Tibial nerve (tissue), 3 donors: ENCODE measurements around the gene ST6GALNAC3.

Experiments
- POLR2A ChIP-seq, 2 donors: fragments of 450-650 bp; IDR thresholded peaks; one replicate each; pipeline ENCODE4 v1.6.1; 2017; ENCODE audit warnings: antibody characterized with exemption in 2 of 2, mild to moderate bottlenecking in 2 of 2, moderate library complexity in 2 of 2
- TF ChIP-seq, protein P1 (sequence below), 5 experiments: fragments of 200-600 bp in 3 of 5; fragments of 450-650 bp in 2 of 5; sonication (generic) in 3 of 5; IDR thresholded peaks; one replicate each; pipeline ENCODE4 v1.5.1; 2016 to 2019; ENCODE audit warnings: antibody characterized with exemption in 5 of 5, mild to moderate bottlenecking in 3 of 5, moderate library complexity in 2 of 5

GRCh38 chr1:76477156-76477555 lies 402.6 kb downstream of the ST6GALNAC3 start:
- TF ChIP-seq, protein P1, sequence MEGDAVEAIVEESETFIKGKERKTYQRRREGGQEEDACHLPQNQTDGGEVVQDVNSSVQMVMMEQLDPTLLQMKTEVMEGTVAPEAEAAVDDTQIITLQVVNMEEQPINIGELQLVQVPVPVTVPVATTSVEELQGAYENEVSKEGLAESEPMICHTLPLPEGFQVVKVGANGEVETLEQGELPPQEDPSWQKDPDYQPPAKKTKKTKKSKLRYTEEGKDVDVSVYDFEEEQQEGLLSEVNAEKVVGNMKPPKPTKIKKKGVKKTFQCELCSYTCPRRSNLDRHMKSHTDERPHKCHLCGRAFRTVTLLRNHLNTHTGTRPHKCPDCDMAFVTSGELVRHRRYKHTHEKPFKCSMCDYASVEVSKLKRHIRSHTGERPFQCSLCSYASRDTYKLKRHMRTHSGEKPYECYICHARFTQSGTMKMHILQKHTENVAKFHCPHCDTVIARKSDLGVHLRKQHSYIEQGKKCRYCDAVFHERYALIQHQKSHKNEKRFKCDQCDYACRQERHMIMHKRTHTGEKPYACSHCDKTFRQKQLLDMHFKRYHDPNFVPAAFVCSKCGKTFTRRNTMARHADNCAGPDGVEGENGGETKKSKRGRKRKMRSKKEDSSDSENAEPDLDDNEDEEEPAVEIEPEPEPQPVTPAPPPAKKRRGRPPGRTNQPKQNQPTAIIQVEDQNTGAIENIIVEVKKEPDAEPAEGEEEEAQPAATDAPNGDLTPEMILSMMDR (IDR thresholded peaks at IDR 0.05): no peak
- no peak for TF ChIP-seq POLR2A (IDR thresholded peaks at IDR 0.05)
